NCI-H1436 (cell line): ENCODE results near the gene SLC24A3.
A peak's percentile ranks its signal among the peaks of the same experiment; 100 is the strongest.

Experiments
- DNase-seq: peaks from one replicate; lab custom pipeline; 2025; lab: John Stamatoyannopoulos, UW

SLC24A3 gene

GRCh38 chr20:19272976-19273654 lies 60.7 kb downstream of the SLC24A3 start:
- no peak for DNase-seq

DNA sequence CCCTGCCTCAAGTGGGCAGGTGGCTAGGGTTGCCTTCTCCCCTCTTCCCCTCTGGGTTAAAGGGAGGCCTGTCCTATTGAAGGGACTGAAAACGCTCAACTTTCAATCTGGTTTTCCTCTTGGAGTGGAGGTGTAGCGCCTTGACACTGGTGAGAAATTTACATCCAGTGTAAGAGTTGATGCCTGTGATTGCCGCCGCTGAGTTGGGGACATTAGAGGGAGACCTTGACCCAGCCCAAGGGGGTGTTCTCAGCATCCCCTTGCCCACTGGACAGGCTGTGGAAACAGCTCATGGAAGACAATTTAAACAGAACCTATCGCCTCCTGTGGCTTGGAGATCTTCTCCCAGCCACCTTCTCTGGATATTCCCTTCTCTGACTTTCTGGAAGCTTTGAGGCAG lies 61.6 kb downstream of the SLC24A3 start:
- no peak for DNase-seq

GRCh38 chr20:19274412-19275015 lies 62.1 kb downstream of the SLC24A3 start:
- no peak for DNase-seq

DNA sequence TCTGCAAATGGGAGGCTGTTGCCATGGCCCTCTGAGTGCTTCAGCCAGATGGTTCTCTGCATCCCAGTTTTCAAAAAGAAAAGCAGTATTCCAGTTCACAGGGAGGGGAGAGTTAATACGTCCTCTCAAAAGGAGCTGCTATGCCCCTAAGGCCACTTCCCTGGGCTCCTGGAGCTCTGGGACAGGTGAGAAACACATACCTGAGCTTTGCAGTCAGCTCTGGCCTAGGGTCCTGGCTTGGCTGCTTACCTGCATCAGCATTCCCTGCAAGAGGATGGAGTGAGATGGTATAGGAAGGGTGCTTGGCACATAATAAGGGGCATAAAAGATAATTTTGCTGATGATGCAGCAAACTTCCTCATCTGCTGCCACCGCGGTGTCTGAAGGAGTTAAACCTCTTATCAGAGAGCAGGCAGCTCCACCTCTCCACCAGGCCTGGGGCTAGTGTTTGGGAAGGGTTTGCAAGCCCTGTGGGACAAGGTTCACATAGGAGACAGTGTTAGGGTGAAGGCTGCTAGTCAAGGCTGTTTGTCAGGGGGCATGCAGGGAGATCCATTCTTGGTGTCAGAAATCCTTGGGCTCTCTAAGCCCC lies 62.7 kb downstream of the SLC24A3 start:
- no peak for DNase-seq

- DNase-seq, result peak; percentile 22
Observed at GRCh38 chr20:19275630-19276071, 63.2 kb downstream of the SLC24A3 start.

DNA sequence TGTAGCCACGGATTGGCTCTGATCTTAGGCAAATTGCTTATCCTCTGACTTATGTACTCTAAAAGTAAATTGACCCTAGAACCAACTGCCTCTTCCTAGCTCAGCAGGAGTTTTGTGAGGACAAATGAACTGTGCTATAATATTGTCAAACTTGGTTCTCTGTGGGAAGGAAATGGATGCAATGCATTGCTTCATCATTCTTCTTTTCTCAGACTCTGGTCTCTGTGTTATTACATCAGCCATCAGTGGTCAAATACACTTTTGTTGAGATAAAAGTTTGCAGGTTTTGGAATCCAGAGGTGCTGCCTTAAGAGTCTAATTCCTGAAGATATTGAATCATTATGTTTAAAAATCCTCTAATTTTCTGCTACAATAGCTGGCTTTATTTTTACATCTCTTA lies 64.9 kb downstream of the SLC24A3 start:
- no peak for DNase-seq

DNA sequence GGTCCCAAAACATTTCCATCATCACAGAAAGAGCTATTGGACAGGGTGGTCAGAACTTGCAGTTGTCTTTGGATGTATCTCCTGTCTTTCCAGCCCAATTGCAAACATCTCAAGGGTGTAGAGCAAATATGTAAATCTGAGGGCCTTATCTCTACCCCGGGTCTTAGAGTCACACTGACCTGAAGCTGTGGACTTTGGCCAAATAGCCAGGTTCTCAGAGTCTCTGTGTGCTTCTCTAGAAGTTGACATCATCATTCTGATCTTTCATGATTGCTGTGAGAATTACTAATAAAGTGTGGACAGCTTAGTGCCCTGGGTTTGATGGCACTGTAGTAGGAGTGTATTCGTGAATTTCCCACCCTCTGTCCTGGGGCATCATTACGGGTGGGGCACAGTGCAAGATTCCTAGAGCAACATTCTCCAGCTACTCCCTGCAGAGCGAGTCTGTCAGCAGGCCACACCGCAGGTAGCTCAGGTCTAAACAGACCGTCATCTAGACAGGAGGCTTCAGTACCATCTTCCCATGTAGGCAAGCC lies 71.1 kb downstream of the SLC24A3 start:
- no peak for DNase-seq

DNA sequence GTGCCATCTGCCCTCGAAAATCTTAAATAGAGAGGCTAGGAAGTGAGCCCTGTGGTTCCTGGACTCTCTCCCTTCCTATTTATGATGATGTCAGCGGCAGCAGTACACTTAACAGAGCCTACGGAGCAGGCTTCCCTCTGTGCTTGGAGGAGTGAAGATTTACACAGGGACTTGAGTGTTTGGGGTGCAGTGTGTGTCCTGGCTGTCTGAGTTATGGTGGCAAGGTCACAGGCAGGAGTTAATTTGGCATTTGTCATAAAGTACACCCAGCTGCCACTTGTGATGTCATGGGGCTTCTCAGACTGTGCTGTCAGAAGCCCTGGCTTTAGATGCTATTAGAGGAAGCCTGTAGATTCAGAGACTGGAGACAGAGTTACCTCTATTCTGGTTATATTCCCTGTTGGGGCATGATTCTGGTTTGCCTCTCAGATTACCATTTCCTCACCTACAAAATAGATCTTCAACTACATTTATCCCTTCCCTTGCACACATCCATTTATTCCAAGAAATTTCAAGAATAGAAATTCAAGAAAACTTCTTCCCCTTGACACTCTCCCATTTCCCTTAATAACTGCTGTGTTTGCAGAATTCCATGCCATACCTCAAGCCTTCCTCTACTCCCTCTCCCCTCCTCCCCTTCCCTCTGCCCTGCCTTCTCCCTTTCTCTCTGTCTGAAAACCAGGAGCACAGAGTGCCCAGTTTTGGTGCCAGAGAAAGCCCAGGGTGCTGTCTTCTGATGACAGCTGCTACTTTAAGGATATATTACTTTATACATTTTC lies 72.1 kb downstream of the SLC24A3 start:
- DNase-seq, result no peak

DNA sequence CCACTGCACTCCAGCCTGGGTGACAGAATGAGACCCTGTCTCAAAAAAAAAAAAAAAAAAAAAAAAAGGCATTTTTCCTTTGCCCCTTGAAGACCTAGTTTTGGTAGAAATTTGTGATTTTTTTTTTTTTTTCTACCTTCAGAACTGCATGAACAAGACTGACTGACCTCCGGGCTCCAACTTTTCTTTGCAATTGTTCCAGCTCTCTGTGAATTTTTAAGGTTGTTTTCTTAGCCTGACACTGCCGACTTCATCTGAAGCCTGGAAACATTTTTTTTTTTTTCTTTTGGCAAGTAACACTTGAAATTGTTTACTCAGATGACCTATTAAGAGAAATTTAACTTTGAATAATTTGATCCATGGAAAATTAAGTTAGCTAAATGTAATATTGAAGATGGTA lies 73.0 kb downstream of the SLC24A3 start:
- no peak for DNase-seq

- DNase-seq, result no peak
Observed at GRCh38 chr20:19288061-19288460, 75.6 kb downstream of the SLC24A3 start.

GRCh38 chr20:19288636-19289035 lies 76.2 kb downstream of the SLC24A3 start:
- DNase-seq, result no peak

- no peak for DNase-seq
Observed at GRCh38 chr20:19289451-19289850, 77.0 kb downstream of the SLC24A3 start.

- DNase-seq, result no peak
Observed at GRCh38 chr20:19291024-19291817, 78.8 kb downstream of the SLC24A3 start.

DNA sequence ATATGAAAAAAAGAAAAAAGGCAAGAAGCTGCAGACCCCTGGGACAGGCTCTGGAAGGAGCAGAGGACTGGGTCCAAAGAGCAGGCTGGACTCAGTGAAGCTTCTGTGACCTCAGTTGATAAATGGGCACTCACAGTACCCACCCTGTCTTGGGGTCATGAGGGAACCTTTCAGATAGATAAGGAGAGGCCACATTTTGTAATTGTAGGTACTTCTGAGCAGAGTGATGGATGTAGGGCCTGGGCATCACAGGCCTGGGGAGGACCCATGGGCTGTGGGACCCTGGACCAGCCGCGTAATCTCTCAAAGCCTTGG lies 79.3 kb downstream of the SLC24A3 start:
- DNase-seq, result no peak

GRCh38 chr20:19292254-19292653 lies 79.8 kb downstream of the SLC24A3 start:
- no peak for DNase-seq

- no peak for DNase-seq
Observed at GRCh38 chr20:19295076-19295475, 82.6 kb downstream of the SLC24A3 start.

GRCh38 chr20:19298652-19299051 lies 86.2 kb downstream of the SLC24A3 start:
- DNase-seq, result no peak

GRCh38 chr20:19300395-19300794 lies 88.0 kb downstream of the SLC24A3 start:
- DNase-seq, result no peak

DNA sequence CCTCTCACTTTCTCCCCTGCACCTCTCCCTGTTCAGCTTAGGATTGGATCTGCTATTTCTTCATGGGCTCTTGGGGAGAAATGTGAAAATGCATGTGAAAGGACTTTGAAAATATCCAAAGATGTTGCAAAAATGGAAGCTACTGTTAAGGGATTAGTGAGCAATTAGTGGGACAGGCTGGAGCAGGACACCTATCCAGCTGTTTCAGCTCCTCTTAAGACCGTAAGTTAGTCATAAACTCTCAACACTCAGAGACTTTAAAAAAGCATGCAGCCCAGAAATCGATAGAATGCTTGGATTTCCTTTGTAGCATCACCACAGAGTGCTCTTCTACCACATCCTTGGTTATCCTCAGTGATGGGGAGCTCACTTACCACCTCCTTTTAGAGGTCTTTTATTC lies 88.7 kb downstream of the SLC24A3 start:
- DNase-seq, result no peak

DNA sequence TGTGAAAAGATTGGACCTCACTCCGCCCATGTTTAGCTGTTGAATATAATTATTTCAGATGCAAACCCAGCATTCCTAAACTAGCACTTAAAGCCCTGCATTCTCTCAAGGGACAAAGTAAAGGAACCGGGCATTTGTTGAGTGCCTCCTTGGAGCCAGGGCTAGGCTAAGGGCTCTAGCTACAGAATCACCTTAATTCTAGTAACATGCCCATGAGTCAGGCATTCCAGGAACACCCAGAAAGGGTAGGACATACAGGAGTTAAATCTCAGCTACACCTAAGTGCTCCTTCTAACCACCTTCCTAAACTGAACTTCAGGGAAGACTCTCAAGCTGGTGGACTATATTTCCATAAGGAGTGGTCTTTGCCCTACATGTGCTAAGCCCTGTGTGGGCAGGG lies 89.4 kb downstream of the SLC24A3 start:
- no peak for DNase-seq

DNA sequence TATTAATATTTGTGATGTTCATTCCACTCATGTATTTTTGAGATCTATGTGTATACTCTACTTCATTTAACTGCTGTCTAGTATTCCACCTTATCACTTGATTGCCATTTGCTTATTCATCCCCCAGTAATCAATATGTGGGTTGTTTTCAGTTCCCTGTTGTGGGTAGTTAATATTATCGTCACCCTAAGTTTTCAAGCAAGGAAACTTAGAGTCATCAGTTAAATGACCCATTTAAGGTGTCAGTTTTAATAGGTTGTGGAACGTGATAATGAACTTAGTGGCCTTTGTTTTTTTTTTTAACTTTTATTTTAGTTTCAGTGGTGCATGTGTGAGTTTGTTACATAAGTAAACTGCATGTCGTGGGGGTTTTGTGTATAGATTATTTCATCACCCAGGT lies 90.3 kb downstream of the SLC24A3 start:
- no peak for DNase-seq

DNA sequence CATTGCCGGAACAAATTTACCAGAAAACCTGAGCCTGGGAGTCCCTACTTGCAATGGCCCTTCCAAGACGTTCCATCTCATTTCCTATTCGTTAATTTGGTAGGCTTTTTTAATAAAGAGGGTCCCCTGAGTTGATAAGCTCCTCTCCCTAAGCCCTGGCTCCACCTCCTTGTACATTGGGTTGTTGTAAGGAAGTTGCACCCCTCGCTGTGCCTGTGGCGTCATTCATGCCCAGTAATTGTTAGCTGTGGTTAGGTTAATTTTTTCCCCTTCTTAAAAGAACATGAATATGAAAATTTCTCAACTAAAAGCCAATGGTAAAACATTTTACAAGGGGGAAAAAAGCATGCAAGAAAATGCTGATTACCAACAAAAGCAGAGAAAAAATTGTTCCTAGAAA lies 91.9 kb downstream of the SLC24A3 start:
- no peak for DNase-seq
